ENCODE measurements around the gene AUTS2.

GRCh38 chr7:70723339-70723738 is 1125.1 kb downstream of the AUTS2 start:
- no peak for TF ChIP-seq ZNF274 (IDR thresholded peaks at IDR 0.05; ENCODE audit: low read length)
- TF ChIP-seq ZNF274 (tag by site-specific recombination; IDR thresholded peaks at IDR 0.05; ENCODE audit: borderline replicate concordance): no peak
- TF ChIP-seq SP7 (tag by site-specific recombination; IDR thresholded peaks at IDR 0.05): no peak
- TF ChIP-seq ZBTB11 (tag by site-specific recombination; conservative IDR thresholded peaks at IDR 0.05; ENCODE audit: low read depth): no peak
- TF ChIP-seq YY1 (tag by site-specific recombination; IDR thresholded peaks at IDR 0.05): no peak
- no peak for TF ChIP-seq ZBTB17 (tag by site-specific recombination; IDR thresholded peaks at IDR 0.05)
- no peak for TF ChIP-seq PRDM10 (tag by site-specific recombination; IDR thresholded peaks at IDR 0.05)
- TF ChIP-seq, protein P1, sequence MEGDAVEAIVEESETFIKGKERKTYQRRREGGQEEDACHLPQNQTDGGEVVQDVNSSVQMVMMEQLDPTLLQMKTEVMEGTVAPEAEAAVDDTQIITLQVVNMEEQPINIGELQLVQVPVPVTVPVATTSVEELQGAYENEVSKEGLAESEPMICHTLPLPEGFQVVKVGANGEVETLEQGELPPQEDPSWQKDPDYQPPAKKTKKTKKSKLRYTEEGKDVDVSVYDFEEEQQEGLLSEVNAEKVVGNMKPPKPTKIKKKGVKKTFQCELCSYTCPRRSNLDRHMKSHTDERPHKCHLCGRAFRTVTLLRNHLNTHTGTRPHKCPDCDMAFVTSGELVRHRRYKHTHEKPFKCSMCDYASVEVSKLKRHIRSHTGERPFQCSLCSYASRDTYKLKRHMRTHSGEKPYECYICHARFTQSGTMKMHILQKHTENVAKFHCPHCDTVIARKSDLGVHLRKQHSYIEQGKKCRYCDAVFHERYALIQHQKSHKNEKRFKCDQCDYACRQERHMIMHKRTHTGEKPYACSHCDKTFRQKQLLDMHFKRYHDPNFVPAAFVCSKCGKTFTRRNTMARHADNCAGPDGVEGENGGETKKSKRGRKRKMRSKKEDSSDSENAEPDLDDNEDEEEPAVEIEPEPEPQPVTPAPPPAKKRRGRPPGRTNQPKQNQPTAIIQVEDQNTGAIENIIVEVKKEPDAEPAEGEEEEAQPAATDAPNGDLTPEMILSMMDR (tag by site-specific recombination; IDR thresholded peaks at IDR 0.05): no peak
- TF ChIP-seq MZF1 (tag by site-specific recombination; IDR thresholded peaks at IDR 0.05; ENCODE audit: borderline replicate concordance): no peak
